ENCODE results near the gene NKX2-2.

DNA sequence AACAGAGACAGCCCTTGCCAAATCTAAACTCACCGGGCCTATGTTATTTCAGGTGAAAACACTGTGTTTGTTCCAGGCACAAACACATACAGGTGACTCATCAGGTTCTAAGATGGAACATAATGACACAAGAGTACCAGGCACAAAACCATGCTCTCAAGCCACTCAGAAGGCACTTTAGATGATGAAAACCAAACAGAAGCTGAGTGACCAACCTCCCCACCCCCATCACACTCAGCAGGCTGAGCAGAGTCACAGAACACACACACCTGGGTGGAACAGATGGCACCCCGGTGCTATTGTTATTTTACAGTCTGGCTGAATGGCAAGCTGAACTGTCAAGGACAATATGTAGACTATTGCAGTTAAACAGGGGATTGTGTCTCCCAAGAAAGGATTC, 20.6 kb upstream of the NKX2-2 start:
- TF ChIP-seq, protein P1, sequence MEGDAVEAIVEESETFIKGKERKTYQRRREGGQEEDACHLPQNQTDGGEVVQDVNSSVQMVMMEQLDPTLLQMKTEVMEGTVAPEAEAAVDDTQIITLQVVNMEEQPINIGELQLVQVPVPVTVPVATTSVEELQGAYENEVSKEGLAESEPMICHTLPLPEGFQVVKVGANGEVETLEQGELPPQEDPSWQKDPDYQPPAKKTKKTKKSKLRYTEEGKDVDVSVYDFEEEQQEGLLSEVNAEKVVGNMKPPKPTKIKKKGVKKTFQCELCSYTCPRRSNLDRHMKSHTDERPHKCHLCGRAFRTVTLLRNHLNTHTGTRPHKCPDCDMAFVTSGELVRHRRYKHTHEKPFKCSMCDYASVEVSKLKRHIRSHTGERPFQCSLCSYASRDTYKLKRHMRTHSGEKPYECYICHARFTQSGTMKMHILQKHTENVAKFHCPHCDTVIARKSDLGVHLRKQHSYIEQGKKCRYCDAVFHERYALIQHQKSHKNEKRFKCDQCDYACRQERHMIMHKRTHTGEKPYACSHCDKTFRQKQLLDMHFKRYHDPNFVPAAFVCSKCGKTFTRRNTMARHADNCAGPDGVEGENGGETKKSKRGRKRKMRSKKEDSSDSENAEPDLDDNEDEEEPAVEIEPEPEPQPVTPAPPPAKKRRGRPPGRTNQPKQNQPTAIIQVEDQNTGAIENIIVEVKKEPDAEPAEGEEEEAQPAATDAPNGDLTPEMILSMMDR (IDR thresholded peaks at IDR 0.05), result no peak
- TF ChIP-seq POLR2A (IDR thresholded peaks at IDR 0.05) (no peak), EP300 (IDR thresholded peaks at IDR 0.05; ENCODE audit: low read depth) (no peak)
